ENCODE data around the gene VAV2. TPM values are rescaled to one million over a fixed set of nuclear protein-coding genes. Genes with fewer than 3 reads are reported as not detected.

The VAV2 gene
- total and polyA plus RNA-seq, 2 of the 4 experiments (the other 2 are of a cell fraction): 10.8 to 13.4 TPM

DNA sequence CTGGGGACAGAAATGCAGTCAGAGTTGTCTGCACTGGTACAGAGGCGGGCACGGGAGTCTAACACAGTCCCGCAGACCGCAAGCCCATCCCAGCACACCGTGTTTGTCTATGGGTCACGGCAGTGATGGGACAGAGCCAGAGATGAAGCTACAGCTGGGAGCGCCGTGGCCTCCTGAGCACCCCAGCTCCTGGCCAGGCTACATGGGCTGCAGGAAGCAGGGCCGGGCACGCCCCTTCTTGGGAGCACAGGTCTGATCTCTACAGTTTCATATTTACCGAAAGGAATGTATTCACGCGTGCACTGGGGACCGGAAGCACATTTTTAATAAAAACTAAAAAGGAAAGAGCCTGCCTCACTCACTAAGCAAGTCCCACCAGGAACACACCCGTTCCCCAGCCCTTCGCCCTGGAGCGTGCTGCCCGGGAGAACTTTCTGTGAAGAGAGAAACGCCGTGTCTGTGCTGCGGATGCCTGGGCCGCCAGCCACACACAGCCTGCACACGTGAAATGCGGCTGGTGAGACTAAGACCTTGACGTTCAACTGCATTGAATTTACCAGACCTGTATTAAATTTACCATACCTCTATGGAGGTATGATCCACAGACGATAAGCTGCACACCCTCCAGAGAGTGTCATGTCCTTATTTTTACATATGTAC lies 81.1 kb downstream of the VAV2 start:
- H3K4me1 ChIP-seq (ENCODE audit: control insufficient read depth, insufficient read depth, low read length): peaks cover 2% of the 10 kb centered on the region; the same call in 1 of the 2 replicates
- CTCF ChIA-PET: interaction anchor here (1.1 to 1.5 kb wide), 2 partner anchors 13 to 24 kb away, joined by 3 read pairs; no protein-coding TSS in a partner anchor
- no peak overlapping the region for H2BK15ac ChIP-seq (ENCODE audit: low read depth, low read length)
- no peaks in the 10 kb centered on the region for H3K27me3 ChIP-seq (ENCODE audit: control insufficient read depth, insufficient read depth, low read length)
- H4K5ac ChIP-seq (ENCODE audit: low read depth, low read length): no peak overlapping the region
- no peak overlapping the region for H3K27ac ChIP-seq (ENCODE audit: insufficient read depth, low read length)
- no peak overlapping the region for H3K23ac ChIP-seq (ENCODE audit: low read depth, low read length)
- no peak overlapping the region for H3K14ac ChIP-seq (replicated peaks; ENCODE audit: low read depth, low read length)
- POLR2A ChIA-PET (ENCODE audit: unreplicated experiment): no interaction called here
- no peak overlapping the region for H3K4me2 ChIP-seq (ENCODE audit: low read depth, low read length)
- no peak overlapping the region for H2AFZ ChIP-seq (replicated peaks; ENCODE audit: low read length, poor library complexity)
- no peaks in the 10 kb centered on the region for H3K9me3 ChIP-seq (ENCODE audit: control insufficient read depth, insufficient read depth, low read length)
- peaks cover 3% of the 10 kb centered on the region; the same call in 1 of the 2 replicates for H3K36me3 ChIP-seq (ENCODE audit: control insufficient read depth, insufficient read depth, low read length)
- H3K18ac ChIP-seq (ENCODE audit: low read depth, low read length): no peak overlapping the region
- H2BK20ac ChIP-seq (ENCODE audit: low read depth, low read length): no peak overlapping the region
- ATAC-seq (ENCODE audit: low read depth) (no peak), DNase-seq (no peak)
- no peak for TF ChIP-seq RAD21 (IDR thresholded peaks at IDR 0.05; ENCODE audit: low read length)
- TF ChIP-seq CHD1 (IDR thresholded peaks at IDR 0.05; ENCODE audit: low read depth, low read length): no peak
- TF ChIP-seq MAZ (IDR thresholded peaks at IDR 0.05; ENCODE audit: borderline replicate concordance, low read depth, low read length): no peak
- TF ChIP-seq BHLHE40 (IDR thresholded peaks at IDR 0.05; ENCODE audit: low read depth, low read length): no peak
- TF ChIP-seq POLR2A (IDR thresholded peaks at IDR 0.05; ENCODE audit: low read depth, low read length): no peak
- TF ChIP-seq RFX5 (IDR thresholded peaks at IDR 0.05; ENCODE audit: low read depth, low read length): no peak
- TF ChIP-seq MXI1 (IDR thresholded peaks at IDR 0.05; ENCODE audit: borderline replicate concordance, low read depth, low read length): no peak
- TF ChIP-seq FOS (IDR thresholded peaks at IDR 0.05; ENCODE audit: low read depth, low read length): no peak
- TF ChIP-seq CEBPB (IDR thresholded peaks at IDR 0.05; ENCODE audit: low read depth, low read length): no peak
- TF ChIP-seq, protein P1, sequence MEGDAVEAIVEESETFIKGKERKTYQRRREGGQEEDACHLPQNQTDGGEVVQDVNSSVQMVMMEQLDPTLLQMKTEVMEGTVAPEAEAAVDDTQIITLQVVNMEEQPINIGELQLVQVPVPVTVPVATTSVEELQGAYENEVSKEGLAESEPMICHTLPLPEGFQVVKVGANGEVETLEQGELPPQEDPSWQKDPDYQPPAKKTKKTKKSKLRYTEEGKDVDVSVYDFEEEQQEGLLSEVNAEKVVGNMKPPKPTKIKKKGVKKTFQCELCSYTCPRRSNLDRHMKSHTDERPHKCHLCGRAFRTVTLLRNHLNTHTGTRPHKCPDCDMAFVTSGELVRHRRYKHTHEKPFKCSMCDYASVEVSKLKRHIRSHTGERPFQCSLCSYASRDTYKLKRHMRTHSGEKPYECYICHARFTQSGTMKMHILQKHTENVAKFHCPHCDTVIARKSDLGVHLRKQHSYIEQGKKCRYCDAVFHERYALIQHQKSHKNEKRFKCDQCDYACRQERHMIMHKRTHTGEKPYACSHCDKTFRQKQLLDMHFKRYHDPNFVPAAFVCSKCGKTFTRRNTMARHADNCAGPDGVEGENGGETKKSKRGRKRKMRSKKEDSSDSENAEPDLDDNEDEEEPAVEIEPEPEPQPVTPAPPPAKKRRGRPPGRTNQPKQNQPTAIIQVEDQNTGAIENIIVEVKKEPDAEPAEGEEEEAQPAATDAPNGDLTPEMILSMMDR (conservative IDR thresholded peaks at IDR 0.05; ENCODE audit: low read depth, low read length): no peak
- TF ChIP-seq SMC3 (IDR thresholded peaks at IDR 0.05; ENCODE audit: low read depth, low read length): no peak
- no peak for TF ChIP-seq NFE2L2 (IDR thresholded peaks at IDR 0.05; ENCODE audit: low read depth, low read length)
- TF ChIP-seq, protein P2, sequence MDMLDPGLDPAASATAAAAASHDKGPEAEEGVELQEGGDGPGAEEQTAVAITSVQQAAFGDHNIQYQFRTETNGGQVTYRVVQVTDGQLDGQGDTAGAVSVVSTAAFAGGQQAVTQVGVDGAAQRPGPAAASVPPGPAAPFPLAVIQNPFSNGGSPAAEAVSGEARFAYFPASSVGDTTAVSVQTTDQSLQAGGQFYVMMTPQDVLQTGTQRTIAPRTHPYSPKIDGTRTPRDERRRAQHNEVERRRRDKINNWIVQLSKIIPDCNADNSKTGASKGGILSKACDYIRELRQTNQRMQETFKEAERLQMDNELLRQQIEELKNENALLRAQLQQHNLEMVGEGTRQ (IDR thresholded peaks at IDR 0.05; ENCODE audit: low read depth, low read length): no peak
- no peak for TF ChIP-seq RCOR1 (IDR thresholded peaks at IDR 0.05; ENCODE audit: insufficient replicate concordance, low read length)
- TF ChIP-seq, protein P3, sequence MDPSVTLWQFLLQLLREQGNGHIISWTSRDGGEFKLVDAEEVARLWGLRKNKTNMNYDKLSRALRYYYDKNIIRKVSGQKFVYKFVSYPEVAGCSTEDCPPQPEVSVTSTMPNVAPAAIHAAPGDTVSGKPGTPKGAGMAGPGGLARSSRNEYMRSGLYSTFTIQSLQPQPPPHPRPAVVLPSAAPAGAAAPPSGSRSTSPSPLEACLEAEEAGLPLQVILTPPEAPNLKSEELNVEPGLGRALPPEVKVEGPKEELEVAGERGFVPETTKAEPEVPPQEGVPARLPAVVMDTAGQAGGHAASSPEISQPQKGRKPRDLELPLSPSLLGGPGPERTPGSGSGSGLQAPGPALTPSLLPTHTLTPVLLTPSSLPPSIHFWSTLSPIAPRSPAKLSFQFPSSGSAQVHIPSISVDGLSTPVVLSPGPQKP (IDR thresholded peaks at IDR 0.05; ENCODE audit: borderline replicate concordance, low read depth, low read length): no peak
- no peak for TF ChIP-seq MAFK (IDR thresholded peaks at IDR 0.05; ENCODE audit: low read depth, low read length)
- H3K79me1 ChIP-seq (ENCODE audit: low read depth in 1 of 2, low read length in 2 of 2): peaks cover 35 to 91% of the 10 kb centered on the region in 2 experiments
- no peak overlapping the region for H2BK120ac ChIP-seq (ENCODE audit: low read depth, low read length)
- H3K56ac ChIP-seq (ENCODE audit: extremely low read depth, insufficient read depth, low read length): no peak overlapping the region
- no TSS peak for BruUV-seq (replicated peaks)
- H3K9me1 ChIP-seq (ENCODE audit: insufficient read depth, low read length): peaks cover 22% of the 10 kb centered on the region
- dilution Hi-C loops (cut with HindIII; ENCODE audit: low sequenced_read_pairs, unreplicated experiment) (no loop called here), in situ Hi-C loops (cut with MboI; ENCODE audit: low sequenced_read_pairs) (no loop called here), intact Hi-C loops (cut with micrococcal nuclease) (no loop called here)
- peaks cover 67% of the 10 kb centered on the region for H4K20me1 ChIP-seq (ENCODE audit: insufficient read depth, low read length)
- H4K8ac ChIP-seq (ENCODE audit: low read depth in 2 of 2, low read length in 2 of 2): no peak overlapping the region
- no peak overlapping the region for H2AK9ac ChIP-seq (replicated peaks; ENCODE audit: low read depth, low read length, poor library complexity)
- no peak overlapping the region for H3K9ac ChIP-seq (ENCODE audit: low read depth, low read length)
- no peak overlapping the region for H2AK5ac ChIP-seq (ENCODE audit: low read depth, low read length)
- no peak overlapping the region for H3K4me3 ChIP-seq (ENCODE audit: insufficient read depth, low read depth, low read length)
- H3K4ac ChIP-seq (ENCODE audit: low read depth, low read length): no peak overlapping the region
- H4K91ac ChIP-seq (ENCODE audit: insufficient read depth, low read depth, low read length): no peak overlapping the region
- no peak overlapping the region for H2BK5ac ChIP-seq (ENCODE audit: low read depth, low read length, poor library complexity, severe bottlenecking)
- 83% methylated on average over 1 of the region's 26 CpGs; no CpG with 5 or more reads in 1 of the 2 experiments for WGBS, 2 experiments (ENCODE audit: extremely low coverage in 2 of 2, insufficient read length in 1 of 2)
